HG02852 (cell line): ENCODE results near the gene PBRM1.
A peak's percentile ranks its signal among the peaks of the same experiment; 100 is the strongest.

Source experiments
- ATAC-seq: cut with Tn5 transposase; IDR thresholded peaks from one replicate; pipeline ENCODE4 v1.9.1; 2021; ENCODE audit warnings: mild to moderate bottlenecking, moderate library complexity; ENCODE audit not compliant: unreplicated experiment

Gene PBRM1

DNA sequence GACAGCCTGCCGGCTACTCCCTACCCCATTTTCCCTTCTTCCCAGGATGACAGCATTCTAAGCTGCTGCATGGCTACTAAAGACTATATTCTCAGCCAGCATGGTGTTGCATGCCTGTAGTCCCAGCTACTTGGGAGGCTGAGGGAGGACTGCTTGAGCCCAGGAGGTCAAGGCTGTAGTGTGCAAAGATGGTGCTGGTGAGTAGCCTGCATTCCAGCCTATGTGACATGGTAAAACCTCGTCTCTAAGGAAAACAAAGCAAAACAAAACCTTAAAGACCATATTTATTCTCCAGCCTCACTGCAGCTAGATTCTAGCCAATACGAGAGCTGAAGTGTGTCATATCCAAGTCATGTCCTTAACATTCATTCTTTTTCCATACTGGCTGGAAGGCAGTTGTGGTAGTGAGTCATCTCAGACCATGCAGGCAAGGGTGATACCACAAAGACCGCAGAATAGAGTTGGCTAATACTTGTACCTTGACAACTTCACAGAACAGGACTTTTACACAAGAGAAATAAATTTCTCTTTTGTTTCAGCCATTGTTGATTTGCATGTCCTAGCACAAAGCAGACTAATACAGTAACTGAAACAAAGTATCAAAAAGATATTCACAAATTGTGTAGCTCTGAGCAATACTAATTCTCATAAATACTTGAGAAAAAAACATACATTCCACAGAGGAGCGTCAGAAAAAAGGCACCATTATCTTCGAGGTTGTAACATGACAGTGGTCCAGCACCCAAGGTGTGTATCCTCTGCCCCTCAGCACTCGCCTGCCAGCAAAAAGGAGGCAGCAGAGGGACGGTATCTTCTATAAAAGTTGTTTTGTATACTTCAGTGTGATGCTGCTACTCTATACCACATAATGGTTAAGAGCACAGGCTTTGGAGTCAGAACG, 14.8 kb downstream of the PBRM1 start:
- peak; percentile 85 for ATAC-seq

- no peak for ATAC-seq
Observed at GRCh38 chr3:52663098-52663497, 22.6 kb downstream of the PBRM1 start.

GRCh38 chr3:52660046-52660445, 25.7 kb downstream of the PBRM1 start:
- ATAC-seq, result no peak

DNA sequence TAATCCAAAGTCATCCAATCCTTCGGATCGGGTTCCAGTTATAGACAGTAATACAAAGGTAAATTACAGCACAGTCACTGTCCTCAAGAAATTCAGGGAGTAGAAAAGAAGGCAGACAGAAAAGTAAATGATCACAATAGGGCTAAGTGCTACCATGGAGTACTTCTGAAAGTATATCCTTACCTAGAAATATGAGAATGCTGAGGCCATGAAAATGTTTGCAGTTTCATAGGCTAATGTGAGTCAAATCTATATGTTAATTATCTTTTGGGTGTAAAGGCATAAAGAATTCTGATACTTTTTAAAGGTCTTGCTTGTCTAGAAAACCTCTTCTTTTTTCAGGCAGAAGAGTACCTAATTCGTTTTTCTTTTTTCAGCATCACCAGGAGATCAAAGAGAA, 29.8 kb downstream of the PBRM1 start:
- ATAC-seq, result no peak

- no peak for ATAC-seq
Observed at GRCh38 chr3:52651592-52651991, 34.1 kb downstream of the PBRM1 start.

DNA sequence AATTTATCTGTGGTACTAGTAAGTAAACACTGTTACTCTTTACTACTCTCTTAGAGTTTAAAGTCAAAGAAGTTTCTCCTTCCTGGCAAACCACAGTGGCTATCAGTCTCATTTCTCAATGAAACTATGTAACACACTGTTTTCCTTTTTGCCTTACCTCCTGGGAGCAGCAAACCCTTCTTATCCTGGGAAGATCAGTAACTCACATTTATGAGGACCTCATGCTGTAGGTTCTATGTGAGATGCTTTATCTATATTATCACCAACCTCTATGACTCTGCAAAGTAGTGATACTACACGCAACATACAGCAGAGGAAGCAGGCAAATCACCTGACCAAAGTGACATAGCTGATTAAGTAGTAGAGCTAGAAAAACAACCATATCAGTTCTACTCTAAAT, 35.3 kb downstream of the PBRM1 start:
- no peak for ATAC-seq

- ATAC-seq, result no peak
Observed at GRCh38 chr3:52649461-52650210, 36.1 kb downstream of the PBRM1 start.

GRCh38 chr3:52645549-52645948, 40.2 kb downstream of the PBRM1 start:
- no peak for ATAC-seq

DNA sequence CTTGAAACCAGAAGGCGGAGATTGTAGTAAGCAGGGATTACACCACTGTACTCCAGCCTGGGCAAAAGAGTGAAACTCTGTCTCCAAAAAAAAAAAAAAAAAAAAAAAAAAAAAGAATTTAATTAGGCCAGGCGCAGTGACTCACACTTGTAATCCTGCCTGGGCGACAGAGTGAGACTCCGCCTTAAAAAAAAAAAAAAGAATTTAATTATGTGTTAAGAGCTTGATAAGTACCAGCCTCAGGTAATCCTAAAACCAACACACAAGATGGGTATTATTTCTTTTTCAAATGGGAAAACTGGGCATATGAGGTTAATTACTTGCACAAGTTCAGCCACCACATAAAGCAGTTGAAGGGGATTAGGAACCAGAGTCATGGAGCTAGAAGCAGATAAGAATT, 49.0 kb downstream of the PBRM1 start:
- no peak for ATAC-seq

- ATAC-seq, result no peak
Observed at GRCh38 chr3:52633786-52634185, 51.9 kb downstream of the PBRM1 start.

- ATAC-seq, result no peak
Observed at GRCh38 chr3:52625041-52625440, 60.7 kb downstream of the PBRM1 start.

- ATAC-seq, result no peak
Observed at GRCh38 chr3:52623234-52623792, 62.4 kb downstream of the PBRM1 start.

DNA sequence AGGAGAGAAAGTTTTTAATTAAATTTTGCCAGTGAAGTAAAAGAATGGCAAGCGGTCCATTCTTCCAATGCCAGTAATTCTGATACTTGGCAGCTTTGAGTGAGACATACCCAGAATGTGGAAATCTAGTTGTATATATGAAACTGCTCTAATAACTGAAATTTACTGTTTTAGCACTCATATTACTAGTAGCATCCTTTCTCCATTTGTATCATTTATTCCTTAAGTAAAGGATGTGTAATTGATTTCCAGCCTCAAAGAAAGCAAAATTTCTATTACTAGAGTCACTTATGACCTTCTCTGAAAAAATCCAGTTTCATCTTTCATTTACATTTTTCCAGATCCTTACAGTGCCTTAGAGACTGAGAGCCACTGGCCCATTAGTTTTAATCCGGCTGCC, 65.1 kb downstream of the PBRM1 start:
- ATAC-seq, result no peak

DNA sequence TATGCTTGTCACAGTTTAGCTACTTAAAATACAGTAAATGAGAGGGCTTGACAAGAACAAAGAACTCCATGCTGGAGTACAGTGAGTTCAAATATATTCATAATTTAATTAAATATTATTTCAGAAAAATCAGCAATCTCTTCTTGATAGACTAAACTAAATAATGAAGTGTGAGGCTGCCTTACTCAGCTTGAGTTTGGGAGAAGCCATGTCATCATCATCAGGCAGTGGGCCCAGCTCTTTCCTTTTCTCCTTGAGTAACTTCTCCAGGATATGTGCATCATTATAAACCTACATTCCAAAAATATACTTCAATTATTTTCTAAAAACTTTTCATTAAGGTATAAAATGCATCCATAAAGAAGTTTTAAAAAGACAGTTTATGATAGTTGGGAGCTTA, 70.5 kb downstream of the PBRM1 start:
- no peak for ATAC-seq

DNA sequence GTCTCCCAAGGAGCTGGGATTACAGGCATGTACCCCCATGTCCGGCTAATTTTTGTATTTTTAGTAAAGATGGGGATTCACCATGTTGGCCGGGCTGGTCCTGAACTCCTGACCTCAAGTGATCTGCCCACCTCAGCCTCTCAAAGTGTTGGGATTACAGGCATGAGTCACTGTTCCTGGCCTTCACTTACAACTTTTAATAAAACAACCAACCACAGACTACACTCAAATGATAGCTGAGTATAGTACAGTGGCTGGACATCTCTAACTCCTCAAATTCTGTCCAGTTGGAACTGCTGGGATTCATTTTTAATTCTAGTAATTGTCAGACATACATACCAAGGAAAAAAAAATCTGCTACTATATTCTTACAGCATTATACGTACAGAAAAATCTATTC, 71.0 kb downstream of the PBRM1 start:
- ATAC-seq, result no peak

DNA sequence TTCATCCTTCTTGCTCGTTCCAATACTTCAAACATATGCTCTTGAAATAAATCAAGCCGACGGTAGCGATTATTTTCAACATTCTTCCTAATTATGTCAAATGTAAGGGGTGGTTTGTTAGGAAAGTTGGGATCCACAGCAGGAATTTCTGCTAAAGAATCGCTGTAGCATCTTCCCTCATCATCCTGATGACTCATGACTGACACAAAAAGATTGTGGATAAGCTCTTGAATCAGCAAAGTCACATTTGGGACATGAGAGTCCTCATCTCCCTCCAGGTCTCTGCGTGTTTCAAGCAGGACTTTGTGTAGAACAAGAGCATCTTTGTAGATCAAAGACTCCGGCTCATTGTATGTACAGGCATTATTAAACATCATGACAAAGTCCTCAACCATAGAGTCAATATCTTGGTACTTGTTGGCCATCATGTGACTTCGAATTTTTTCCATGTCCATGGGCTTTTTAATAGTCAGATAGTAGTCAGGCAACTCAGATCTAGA, 76.3 kb downstream of the PBRM1 start:
- ATAC-seq, result no peak

- ATAC-seq, result no peak
Observed at GRCh38 chr3:52608337-52608736, 77.4 kb downstream of the PBRM1 start.

DNA sequence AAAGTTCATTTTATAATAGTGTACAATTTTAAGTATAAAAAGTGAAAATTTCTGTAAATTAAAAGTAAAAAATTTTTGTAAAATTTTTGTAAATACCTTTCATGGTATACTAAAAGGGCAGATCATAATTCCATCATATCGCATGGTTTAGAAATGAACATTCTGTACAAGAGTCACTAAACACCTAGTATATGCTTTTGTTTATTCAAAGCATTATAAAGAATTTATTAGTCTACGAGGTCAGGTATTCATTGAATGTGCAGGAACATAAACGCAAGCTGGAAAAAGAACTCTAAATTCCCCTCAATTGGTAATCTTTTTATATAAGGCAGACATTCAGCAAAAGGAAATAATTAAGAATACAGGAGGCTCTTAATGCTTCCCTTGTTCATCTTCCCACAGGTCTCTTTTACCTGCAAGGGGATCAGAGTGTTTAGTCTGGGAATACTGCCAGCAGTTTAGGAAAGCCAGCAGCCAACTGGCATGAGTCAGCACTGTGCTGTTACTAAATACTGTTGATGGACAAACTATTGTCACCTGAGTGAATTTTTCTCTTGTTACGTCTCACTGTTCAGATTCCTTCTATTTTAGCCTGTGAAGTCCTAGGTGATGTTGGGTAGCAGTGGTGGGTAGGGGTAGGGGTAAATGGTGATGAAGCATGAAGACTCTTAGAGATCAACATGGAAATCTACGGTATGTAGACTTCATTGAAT, 79.2 kb downstream of the PBRM1 start:
- ATAC-seq, result no peak

DNA sequence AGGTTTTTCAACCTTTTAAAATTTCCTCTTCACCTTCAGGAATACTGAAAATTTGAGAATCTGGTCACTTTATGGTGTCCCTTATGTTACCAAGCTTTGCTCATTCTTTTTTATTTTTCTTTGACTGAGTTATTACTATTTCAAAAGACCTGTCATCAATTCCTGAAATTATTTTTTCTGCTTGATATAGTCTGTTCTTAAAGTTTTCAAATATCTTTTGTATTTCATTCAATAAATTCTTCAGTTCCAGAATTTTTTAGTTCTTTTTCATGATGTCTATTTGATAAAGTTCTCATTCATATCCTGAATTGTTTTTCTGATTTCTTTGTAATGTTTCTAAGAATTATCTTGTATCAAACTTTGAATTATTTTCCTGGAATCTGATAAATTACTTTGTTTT, 85.5 kb downstream of the PBRM1 start:
- ATAC-seq, result no peak

DNA sequence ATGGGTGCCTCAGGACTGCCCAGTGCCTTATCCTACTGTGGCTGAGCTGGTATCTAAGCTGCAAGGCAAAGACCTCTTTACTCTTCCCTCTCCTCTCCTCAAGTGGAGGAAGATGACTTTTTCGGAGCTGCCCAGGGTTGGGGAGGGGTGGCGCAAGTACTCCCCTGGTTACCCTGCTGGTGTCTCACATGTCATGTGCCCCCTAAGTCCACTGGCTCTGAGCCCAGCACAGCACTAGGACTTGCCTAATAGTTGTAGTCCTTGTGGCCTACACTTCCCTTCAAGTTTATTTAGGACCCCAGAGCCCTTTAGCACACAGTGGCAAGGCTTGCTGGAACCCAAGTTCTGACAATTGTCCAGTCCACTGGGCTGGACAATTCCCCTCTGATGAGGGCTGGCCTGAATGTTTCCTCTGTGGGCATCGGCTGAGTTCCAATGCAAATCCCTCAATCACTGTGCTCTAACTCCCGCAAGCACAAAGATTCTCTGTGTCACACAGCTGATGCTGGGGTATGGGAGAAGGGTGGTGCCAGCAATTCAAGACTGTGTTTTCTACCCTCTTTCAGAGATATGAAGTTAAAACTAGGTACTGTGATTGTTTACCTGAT, 89.0 kb downstream of the PBRM1 start:
- ATAC-seq, result no peak

DNA sequence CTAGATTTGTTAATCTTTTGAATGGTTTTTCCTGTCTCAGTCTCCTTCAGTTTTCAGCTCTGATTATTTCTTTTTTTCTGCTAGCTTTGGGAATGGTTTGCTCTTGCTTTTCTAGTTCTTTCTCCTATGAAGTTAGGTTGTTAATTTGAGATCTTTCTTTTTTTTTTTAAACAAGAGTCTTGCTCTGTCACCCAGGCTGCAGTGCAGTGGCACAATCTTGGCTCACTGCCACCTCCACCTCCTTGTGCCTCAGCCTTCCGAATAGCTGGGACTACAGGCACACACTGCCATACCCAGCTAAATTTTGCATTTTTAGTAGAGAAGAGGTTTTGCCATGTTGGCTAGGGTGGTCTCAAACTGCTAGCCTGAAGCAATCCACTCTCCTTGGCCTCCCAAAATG, 92.6 kb downstream of the PBRM1 start:
- ATAC-seq, result no peak
